Vagina (tissue), 2 donors: ENCODE results near the gene EPB42.

Experiments used
- CTCF ChIP-seq, 3 experiments: fragments of 450-650 bp in 2 of 3; fragments of 200-600 bp in 1 of 3; sonication (generic) in 1 of 3; IDR thresholded peaks; one replicate each; pipeline ENCODE4 v1.5.1; 2017 to 2019; ENCODE audit warnings: antibody characterized with exemption in 3 of 3, mild to moderate bottlenecking in 2 of 3, moderate library complexity in 2 of 3
- POLR2AphosphoS5 ChIP-seq, 2 donors: sonication (generic); formaldehyde crosslinking; IDR thresholded peaks; one replicate each; pipeline ENCODE4 v1.9.0; 2017; ENCODE audit warnings: antibody characterized with exemption in 2 of 2, mild to moderate bottlenecking in 2 of 2, low read depth in 1 of 2; ENCODE audit not compliant: insufficient read depth in 1 of 2

- TF ChIP-seq CTCF (IDR thresholded peaks at IDR 0.05) (no peak), POLR2AphosphoS5 (IDR thresholded peaks at IDR 0.05; ENCODE audit: insufficient read depth in 1 of 2, low read depth in 1 of 2) (no peak)
Measured at GRCh38 chr15:43210172-43210745, 10.6 kb downstream of the EPB42 start.
